SK-N-SH (cell line): ENCODE data around the gene MAN2A2. TPM values are rescaled to one million over a fixed set of nuclear protein-coding genes. Genes with fewer than 3 reads are reported as not detected.

Experiments used
- CTCF ChIA-PET: fragments of 300-600, 350-600 bp; formaldehyde crosslinking; extraction: SDS; loops from one replicate; lab custom pipeline; 2021; lab: Yijun Ruan, JAX
- POLR2A ChIA-PET: fragments of 350-600 bp; sonication (Branson Sonifier 250); formaldehyde crosslinking; extraction: SDS; loops from one replicate; lab custom pipeline; 2020; ENCODE audit warnings: antibody characterized with exemption, inconsistent platforms; lab: Yijun Ruan, JAX
- DNase-seq: peaks from one replicate; pipeline ENCODE4 v3.0.0; 2012
- H2AFZ ChIP-seq: fragments of 200-600 bp; sonication (generic); 2 replicates; pipeline ENCODE4 v1.8.1; 2016; ENCODE audit warnings: antibody characterized with exemption, mild to moderate bottlenecking, low read depth
- H3F3A ChIP-seq: fragments of 200-600 bp; sonication (generic); replicated peaks from 2 replicates; pipeline ENCODE3; 2016; ENCODE audit warnings: antibody characterized with exemption, mild to moderate bottlenecking; ENCODE audit not compliant: insufficient read depth
- H3K27ac ChIP-seq, 2 experiments: fragments of 200-500 bp in 1 of 2; fragments of 200-600 bp in 1 of 2; sonication (Bioruptor generic) in 1 of 2; sonication (generic), shearing (Covaris generic) in 1 of 2; 2 replicates each; pipeline versions ENCODE4 v1.5.1 to v1.6.1; 2014 to 2016; ENCODE audit warnings: low read depth in 2 of 2, inconsistent platforms in 1 of 2, low read length in 1 of 2, mild to moderate bottlenecking in 1 of 2, mixed read lengths in 1 of 2
- H3K27me3 ChIP-seq: fragments of 200-600 bp; sonication (generic), shearing (Covaris generic); 2 replicates; pipeline ENCODE4 v1.6.1; 2016; ENCODE audit warnings: mixed run types; ENCODE audit not compliant: insufficient read depth
- H3K36me3 ChIP-seq, 2 experiments: fragments of 200-500 bp in 1 of 2; fragments of 200-600 bp in 1 of 2; sonication (Bioruptor generic) in 1 of 2; sonication (generic) in 1 of 2; replicated peaks in 1 of 2; 2 replicates each; pipeline versions ENCODE3 to v1.5.1; 2014 to 2016; ENCODE audit warnings: low read length in 1 of 2, mild to moderate bottlenecking in 1 of 2; ENCODE audit not compliant: insufficient read depth in 2 of 2, control insufficient read depth in 1 of 2
- H3K4me1 ChIP-seq, 2 experiments: fragments of 200-500 bp in 1 of 2; fragments of 200-600 bp in 1 of 2; sonication (Bioruptor generic) in 1 of 2; sonication (generic), shearing (Covaris generic) in 1 of 2; 2 replicates each; pipeline versions ENCODE4 v1.5.1 to v1.6.1; 2014 to 2016; ENCODE audit warnings: low read depth in 1 of 2, low read length in 1 of 2, mixed run types in 1 of 2; ENCODE audit not compliant: insufficient read depth in 2 of 2, control insufficient read depth in 1 of 2
- H3K4me2 ChIP-seq: fragments of 200-600 bp; sonication (generic), shearing (Covaris generic); 2 replicates; pipeline ENCODE4 v1.6.1; 2017; ENCODE audit warnings: mixed run types
- H3K4me3 ChIP-seq, 2 experiments: fragments of 200-500 bp in 1 of 2; fragments of 200-600 bp in 1 of 2; sonication (Bioruptor generic) in 1 of 2; sonication (generic), shearing (Covaris generic) in 1 of 2; 2 replicates each; pipeline versions ENCODE4 v1.5.1 to v1.8.1; 2014 to 2016; ENCODE audit warnings: low read depth in 2 of 2, inconsistent platforms in 1 of 2, low read length in 1 of 2, mild to moderate bottlenecking in 1 of 2, mixed read lengths in 1 of 2, moderate library complexity in 1 of 2
- H3K79me2 ChIP-seq: fragments of 200-600 bp; sonication (generic); 2 replicates; pipeline ENCODE4 v1.8.1; 2017; ENCODE audit warnings: mild to moderate bottlenecking; ENCODE audit not compliant: insufficient read depth
- H3K9ac ChIP-seq: fragments of 200-600 bp; sonication (generic); 2 replicates; pipeline ENCODE4 v1.6.1; 2017; ENCODE audit warnings: mixed run types
- H3K9me2 ChIP-seq: fragments of 200-600 bp; sonication (generic); 2 replicates; pipeline ENCODE4 v1.6.1; 2017; ENCODE audit warnings: mixed run types
- H3K9me3 ChIP-seq: fragments of 200-600 bp; sonication (generic); 2 replicates; pipeline ENCODE4 v1.6.1; 2017; ENCODE audit warnings: mixed run types, mild to moderate bottlenecking, moderate library complexity
- H4K20me1 ChIP-seq: fragments of 200-600 bp; sonication (generic); 2 replicates; pipeline ENCODE4 v1.6.1; 2017; ENCODE audit warnings: mild to moderate bottlenecking, mixed run types; ENCODE audit not compliant: insufficient read depth
- CHD2 ChIP-seq: fragments of 150-350 bp; IDR thresholded peaks from 2 replicates; pipeline ENCODE4 v1.6.1; 2018; ENCODE audit warnings: low read length; ENCODE audit not compliant: partially characterized antibody
- ELF1 ChIP-seq: IDR thresholded peaks from 2 replicates; pipeline ENCODE4 v1.4.0; 2012
- EZH2phosphoT487 ChIP-seq: fragments of 200-600 bp; sonication (generic); IDR thresholded peaks from 2 replicates; pipeline ENCODE4 v1.6.1; 2017; ENCODE audit warnings: low read depth, mixed run types, mild to moderate bottlenecking, antibody characterized with exemption, moderate library complexity, borderline replicate concordance
- FOSL2 ChIP-seq: IDR thresholded peaks from 2 replicates; pipeline ENCODE4 v1.4.0; 2012; ENCODE audit warnings: low read depth, mild to moderate bottlenecking, moderate library complexity, borderline replicate concordance
- FOXM1 ChIP-seq: IDR thresholded peaks from 2 replicates; pipeline ENCODE4 v1.4.0; 2012; ENCODE audit warnings: low read depth, mild to moderate bottlenecking
- GATA2 ChIP-seq: sonication (generic); formaldehyde crosslinking; IDR thresholded peaks from 2 replicates; pipeline ENCODE4 v1.5.0; 2020; ENCODE audit warnings: mild to moderate bottlenecking, missing genetic modification reagents
- IRF3 ChIP-seq: fragments of 150-350 bp; IDR thresholded peaks from 2 replicates; pipeline ENCODE4 v1.6.1; 2016; ENCODE audit warnings: mild to moderate bottlenecking, low read depth, low read length
- JUND ChIP-seq: IDR thresholded peaks from 2 replicates; pipeline ENCODE4 v1.4.0; 2012
- MEF2A ChIP-seq: IDR thresholded peaks from 2 replicates; pipeline ENCODE4 v1.4.0; 2012; ENCODE audit warnings: low read depth, borderline replicate concordance
- MXI1 ChIP-seq: IDR thresholded peaks from 2 replicates; pipeline ENCODE4 v1.6.1; 2012; ENCODE audit warnings: mild to moderate bottlenecking, low read depth, low read length, improper control_type of control experiment
- NRF1 ChIP-seq: IDR thresholded peaks from 2 replicates; pipeline ENCODE4 v1.6.1; 2012; ENCODE audit warnings: low read depth, mild to moderate bottlenecking, low read length
- PBX3 ChIP-seq: IDR thresholded peaks from 2 replicates; pipeline ENCODE4; 2012
- RAD21 ChIP-seq: IDR thresholded peaks from 2 replicates; pipeline ENCODE4 v1.6.1; 2012; ENCODE audit warnings: mild to moderate bottlenecking, low read length
- TAF1 ChIP-seq: IDR thresholded peaks from 2 replicates; pipeline ENCODE4 v1.6.1; 2012; ENCODE audit warnings: low read depth, mild to moderate bottlenecking, low read length, moderate library complexity, borderline replicate concordance
- TEAD4 ChIP-seq: IDR thresholded peaks from 2 replicates; pipeline ENCODE4 v1.4.0; 2012; ENCODE audit warnings: mild to moderate bottlenecking, borderline replicate concordance; ENCODE audit not compliant: insufficient read depth
- USF2 ChIP-seq: fragments of 150-350 bp; IDR thresholded peaks from 2 replicates; pipeline ENCODE4 v1.6.1; 2017; ENCODE audit warnings: antibody characterized with exemption, low read length, low read depth, borderline replicate concordance
- YY1 ChIP-seq: IDR thresholded peaks from 2 replicates; pipeline ENCODE4 v1.4.0; 2012; ENCODE audit warnings: low read depth, mild to moderate bottlenecking
- WGBS: methylation state at CpG from one replicate; pipeline ENCODE4 v1.1.6; 2017; ENCODE audit warnings: low lambda C conversion rate; 5-methylcytosine and 5-hydroxymethylcytosine counted together
- polyA plus RNA-seq, 3 experiments: library from polyadenylated mRNA; depleted of rRNA; stranded (reverse); fragments of >200 nt; gene quantifications; 2 replicates each; pipeline ENCODE4 v1.2.3, GENCODE V29; 2012
- TF ChIP-seq, protein P1 (sequence below): fragments of 200-600 bp; sonication (generic); IDR thresholded peaks from 2 replicates; pipeline ENCODE4 v1.6.1; 2017; ENCODE audit warnings: antibody characterized with exemption, mild to moderate bottlenecking, moderate library complexity
- TF ChIP-seq, protein P2 (sequence below): IDR thresholded peaks from 2 replicates; pipeline ENCODE4 v1.4.0; 2012; ENCODE audit warnings: low read depth, borderline replicate concordance

The MAN2A2 gene
- polyA plus RNA-seq, 1 of the 3 experiments (the other 2 are of a cell fraction): 35.0 TPM

GRCh38 chr15:90878660-90879059, 24.4 kb upstream of the MAN2A2 start:
- H3F3A ChIP-seq: peaks cover 7% of the 10 kb centered on the region
- POLR2A ChIA-PET: no interaction called here
- H3K9ac ChIP-seq: no peak overlapping the region
- CTCF ChIA-PET: no interaction called here
- DNase-seq: no peak
- no peaks in the 10 kb centered on the region for H3K9me2 ChIP-seq
- H3K36me3 ChIP-seq: peaks cover 13 to 62% of the 10 kb centered on the region in 2 experiments
- H4K20me1 ChIP-seq: peaks cover 8% of the 10 kb centered on the region; the same call in 1 of the 2 replicates
- no peak for TF ChIP-seq TEAD4
- TF ChIP-seq MXI1: no peak
- H3K4me3 ChIP-seq: no peak overlapping the region
- peaks cover 8 to 14% of the 10 kb centered on the region in 2 experiments; a peak in 2 of 4 replicates for H3K4me1 ChIP-seq
- no peaks in the 10 kb centered on the region for H3K9me3 ChIP-seq
- no peak overlapping the region for H2AFZ ChIP-seq
- peaks cover 32% of the 10 kb centered on the region for H3K79me2 ChIP-seq
- no peak overlapping the region for H3K27ac ChIP-seq
- WGBS: 100% methylated on average over 1 of the region's 15 CpGs
- no peaks in the 10 kb centered on the region for H3K27me3 ChIP-seq
- H3K4me2 ChIP-seq: no peak overlapping the region

- Histone ChIP-seq H3K36me3 (peaks cover 13 to 62% of the 10 kb centered on the region in 2 experiments), H3K4me2 (no peak overlapping the region), H3K4me1 (peaks cover 0 to 14% of the 10 kb centered on the region in 2 experiments; a peak in 1 of 4 replicates), H3K9ac (no peak overlapping the region), H3K4me3 (no peak overlapping the region), H3K27ac (no peak overlapping the region), H2AFZ (no peak overlapping the region), H3K27me3 (no peaks in the 10 kb centered on the region), H4K20me1 (no peaks in the 10 kb centered on the region), H3F3A (peaks cover 6% of the 10 kb centered on the region), H3K9me3 (no peaks in the 10 kb centered on the region), H3K79me2 (peaks cover 20% of the 10 kb centered on the region), H3K9me2 (no peaks in the 10 kb centered on the region)
- no peak for TF ChIP-seq ELF1
- TF ChIP-seq NRF1: no peak
- no peak for TF ChIP-seq GATA2 (CRISPR knock-in tag)
- TF ChIP-seq, protein P1, sequence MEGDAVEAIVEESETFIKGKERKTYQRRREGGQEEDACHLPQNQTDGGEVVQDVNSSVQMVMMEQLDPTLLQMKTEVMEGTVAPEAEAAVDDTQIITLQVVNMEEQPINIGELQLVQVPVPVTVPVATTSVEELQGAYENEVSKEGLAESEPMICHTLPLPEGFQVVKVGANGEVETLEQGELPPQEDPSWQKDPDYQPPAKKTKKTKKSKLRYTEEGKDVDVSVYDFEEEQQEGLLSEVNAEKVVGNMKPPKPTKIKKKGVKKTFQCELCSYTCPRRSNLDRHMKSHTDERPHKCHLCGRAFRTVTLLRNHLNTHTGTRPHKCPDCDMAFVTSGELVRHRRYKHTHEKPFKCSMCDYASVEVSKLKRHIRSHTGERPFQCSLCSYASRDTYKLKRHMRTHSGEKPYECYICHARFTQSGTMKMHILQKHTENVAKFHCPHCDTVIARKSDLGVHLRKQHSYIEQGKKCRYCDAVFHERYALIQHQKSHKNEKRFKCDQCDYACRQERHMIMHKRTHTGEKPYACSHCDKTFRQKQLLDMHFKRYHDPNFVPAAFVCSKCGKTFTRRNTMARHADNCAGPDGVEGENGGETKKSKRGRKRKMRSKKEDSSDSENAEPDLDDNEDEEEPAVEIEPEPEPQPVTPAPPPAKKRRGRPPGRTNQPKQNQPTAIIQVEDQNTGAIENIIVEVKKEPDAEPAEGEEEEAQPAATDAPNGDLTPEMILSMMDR: no peak
- TF ChIP-seq RAD21: no peak
- no peak for TF ChIP-seq MEF2A
- no peak for TF ChIP-seq YY1
- no peak for TF ChIP-seq USF2
- TF ChIP-seq MXI1: no peak
- TF ChIP-seq IRF3: no peak
- TF ChIP-seq EZH2phosphoT487: no peak
- no peak for TF ChIP-seq CHD2
- no peak for TF ChIP-seq FOSL2
- no peak for TF ChIP-seq JUND
- TF ChIP-seq FOXM1: no peak
- no peak for TF ChIP-seq PBX3
- no peak for TF ChIP-seq TEAD4
- no peak for TF ChIP-seq TAF1
- TF ChIP-seq, protein P2, sequence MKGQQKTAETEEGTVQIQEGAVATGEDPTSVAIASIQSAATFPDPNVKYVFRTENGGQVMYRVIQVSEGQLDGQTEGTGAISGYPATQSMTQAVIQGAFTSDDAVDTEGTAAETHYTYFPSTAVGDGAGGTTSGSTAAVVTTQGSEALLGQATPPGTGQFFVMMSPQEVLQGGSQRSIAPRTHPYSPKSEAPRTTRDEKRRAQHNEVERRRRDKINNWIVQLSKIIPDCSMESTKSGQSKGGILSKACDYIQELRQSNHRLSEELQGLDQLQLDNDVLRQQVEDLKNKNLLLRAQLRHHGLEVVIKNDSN: no peak
- ChIA-PET CTCF (no interaction called here), POLR2A (no interaction called here)
- WGBS: 90% methylated on average over 5 of the region's 35 CpGs
- no peak for DNase-seq
Measured at GRCh38 chr15:90879730-90880366, 23.3 kb upstream of the MAN2A2 start.
